AG04450 (cell line): ENCODE measurements around the gene USP49. TPM values are rescaled to one million over a fixed set of nuclear protein-coding genes. Genes with fewer than 3 reads are reported as not detected.
A peak's percentile ranks its signal among the peaks of the same experiment; 100 is the strongest.

Source experiments
- CTCF ChIA-PET: fragments of 300-600, 350-600 bp; formaldehyde crosslinking; extraction: SDS; loops from one replicate; lab custom pipeline; 2022; ENCODE audit warnings: antibody characterized with exemption, inconsistent platforms; lab: Charles Lee
- POLR2A ChIA-PET: fragments of 350-600 bp; formaldehyde crosslinking; extraction: SDS; loops from one replicate; lab custom pipeline; 2021; ENCODE audit warnings: antibody characterized with exemption, inconsistent platforms; lab: Yijun Ruan, JAX
- DNase-seq: peaks from one replicate; pipeline ENCODE4 v3.0.0-alpha.2; 2011; ENCODE audit warnings: low read depth, low spot score
- H3K27ac ChIP-seq: one replicate; pipeline ENCODE4 v1.5.1; 2012; ENCODE audit warnings: low read depth, low read length, control low read depth
- H3K27me3 ChIP-seq: one replicate; pipeline ENCODE4 v1.6.0; 2012; ENCODE audit warnings: low read length; ENCODE audit not compliant: control insufficient read depth, insufficient read depth
- H3K4me3 ChIP-seq: 2 replicates; pipeline ENCODE4 v1.5.1; 2011; ENCODE audit warnings: mild to moderate bottlenecking, low read depth, low read length, control low read depth
- H3K9me3 ChIP-seq: 2 replicates; pipeline ENCODE4 v1.5.1; 2012; ENCODE audit warnings: low read length; ENCODE audit not compliant: control insufficient read depth, insufficient read depth
- polyA plus RNA-seq: library from polyadenylated mRNA; depleted of rRNA; stranded (reverse); fragments of >200 nt; gene quantifications from 2 replicates; pipeline ENCODE4 v1.2.3, GENCODE V29; 2011
- TF ChIP-seq, protein P1 (sequence below): IDR thresholded peaks from 2 replicates; pipeline ENCODE4 v1.5.1; 2011; ENCODE audit warnings: low read depth, low read length, control low read depth, inconsistent platforms

Gene USP49
- polyA plus RNA-seq, 1 experiment = 3.0 TPM

DNA sequence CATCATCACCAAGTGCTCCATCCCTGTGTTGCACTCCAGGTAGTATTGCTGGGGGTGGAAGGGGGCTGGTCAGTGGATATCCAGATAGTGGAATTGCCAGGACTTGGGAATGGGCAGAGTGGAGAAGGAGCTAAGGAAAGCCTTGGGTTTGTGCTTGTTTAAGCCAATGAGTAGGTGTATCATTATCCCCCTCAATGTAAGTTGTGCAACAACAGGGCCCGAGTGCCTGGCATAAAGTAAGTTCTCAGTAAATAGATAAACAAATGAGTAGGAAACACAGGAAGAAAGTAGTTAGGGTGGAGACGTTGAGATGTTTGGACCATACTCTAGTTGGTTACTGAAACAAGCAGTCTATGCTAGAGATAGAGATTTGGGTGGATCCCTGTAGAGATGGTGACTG, 36.6 kb upstream of the USP49 start:
- H3K27me3 ChIP-seq = no peaks in the 10 kb centered on the region
- DNase-seq = no peak
- no peaks in the 10 kb centered on the region for H3K9me3 ChIP-seq
- no peak overlapping the region for H3K4me3 ChIP-seq
- H3K27ac ChIP-seq = no peak overlapping the region
- ChIA-PET CTCF (interaction anchor here (12.8 to 12.9 kb wide), 2 partner anchors 10 to 111 kb away, joined by 144 to 145 read pairs; partner anchors contain the start of genes BYSL and MED20), POLR2A (no interaction called here)
- TF ChIP-seq, protein P1, sequence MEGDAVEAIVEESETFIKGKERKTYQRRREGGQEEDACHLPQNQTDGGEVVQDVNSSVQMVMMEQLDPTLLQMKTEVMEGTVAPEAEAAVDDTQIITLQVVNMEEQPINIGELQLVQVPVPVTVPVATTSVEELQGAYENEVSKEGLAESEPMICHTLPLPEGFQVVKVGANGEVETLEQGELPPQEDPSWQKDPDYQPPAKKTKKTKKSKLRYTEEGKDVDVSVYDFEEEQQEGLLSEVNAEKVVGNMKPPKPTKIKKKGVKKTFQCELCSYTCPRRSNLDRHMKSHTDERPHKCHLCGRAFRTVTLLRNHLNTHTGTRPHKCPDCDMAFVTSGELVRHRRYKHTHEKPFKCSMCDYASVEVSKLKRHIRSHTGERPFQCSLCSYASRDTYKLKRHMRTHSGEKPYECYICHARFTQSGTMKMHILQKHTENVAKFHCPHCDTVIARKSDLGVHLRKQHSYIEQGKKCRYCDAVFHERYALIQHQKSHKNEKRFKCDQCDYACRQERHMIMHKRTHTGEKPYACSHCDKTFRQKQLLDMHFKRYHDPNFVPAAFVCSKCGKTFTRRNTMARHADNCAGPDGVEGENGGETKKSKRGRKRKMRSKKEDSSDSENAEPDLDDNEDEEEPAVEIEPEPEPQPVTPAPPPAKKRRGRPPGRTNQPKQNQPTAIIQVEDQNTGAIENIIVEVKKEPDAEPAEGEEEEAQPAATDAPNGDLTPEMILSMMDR = no peak

- Histone ChIP-seq H3K27me3 (no peaks in the 10 kb centered on the region), H3K4me3 (no peak overlapping the region), H3K9me3 (no peaks in the 10 kb centered on the region), H3K27ac (no peak overlapping the region)
- TF ChIP-seq, protein P1 = no peak
- ChIA-PET CTCF (interaction anchor here (0.6 to 12.9 kb wide), 3 partner anchors 8 to 122 kb away, joined by 4 to 144 read pairs (median 5); partner anchors contain the start of genes BYSL and MED20), POLR2A (interaction anchor here (0.6 kb wide), 1 partner anchor 35 kb away, joined by 3 read pairs; the partner anchor contains the start of gene USP49)
- no peak for DNase-seq
Observed at GRCh38 chr6:41929924-41930323, 34.7 kb upstream of the USP49 start.

DNA sequence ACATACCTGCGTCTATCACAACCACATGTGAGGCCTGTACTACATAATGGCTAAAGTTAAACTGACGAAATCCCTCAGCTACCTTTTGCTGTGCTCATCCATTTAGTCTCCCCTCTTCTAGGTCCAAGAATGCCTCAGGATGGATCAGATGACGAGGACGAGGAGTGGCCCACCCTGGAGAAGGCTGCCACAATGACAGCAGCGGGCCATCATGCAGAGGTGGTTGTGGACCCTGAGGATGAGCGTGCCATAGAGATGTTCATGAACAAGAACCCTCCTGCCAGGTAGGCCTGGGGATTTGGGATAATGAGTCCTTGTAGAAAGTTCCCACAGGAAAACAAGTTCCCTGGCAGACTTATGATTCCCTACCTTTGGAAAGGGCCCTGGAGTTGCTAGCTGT, 32.1 kb upstream of the USP49 start:
- no peaks in the 10 kb centered on the region for H3K9me3 ChIP-seq
- H3K27ac ChIP-seq = no peak overlapping the region
- ChIA-PET CTCF (interaction anchor here (0.7 to 1.9 kb wide), 4 partner anchors 9 to 140 kb away, joined by 4 to 9 read pairs (median 4); partner anchors contain the start of gene TOMM6), POLR2A (interaction anchor here (0.7 to 1.4 kb wide), 2 partner anchors 9 to 12 kb away, joined by 3 to 4 read pairs; no protein-coding TSS in a partner anchor)
- TF ChIP-seq, protein P1 = no peak
- H3K4me3 ChIP-seq = no peak overlapping the region
- no peaks in the 10 kb centered on the region for H3K27me3 ChIP-seq
- DNase-seq = no peak

DNA sequence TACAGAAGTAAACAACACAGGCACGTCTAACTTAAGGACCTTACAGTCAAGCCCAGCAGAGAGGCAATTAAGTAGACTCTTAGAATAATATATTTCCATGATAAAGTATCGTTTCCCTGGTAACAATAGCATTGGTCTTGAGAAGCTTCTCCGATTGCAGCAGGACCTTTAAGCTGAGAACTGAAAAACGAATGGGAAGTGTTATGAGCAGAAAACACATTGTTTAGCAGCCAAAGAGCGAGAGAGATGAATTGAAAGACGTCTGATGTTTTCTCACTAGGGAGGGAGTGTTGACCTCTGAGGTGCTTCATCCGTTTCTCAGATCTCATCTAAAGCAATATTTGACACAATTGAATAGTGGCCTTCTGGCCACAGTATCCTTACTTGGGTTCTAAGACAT, 27.0 kb upstream of the USP49 start:
- TF ChIP-seq, protein P1 = no peak
- H3K4me3 ChIP-seq = peak overlapping the region; percentile 74
- ChIA-PET POLR2A (interaction anchor here (1.2 kb wide), 1 partner anchor 16 kb away, joined by 3 read pairs; no protein-coding TSS in a partner anchor), CTCF (interaction anchor here (0.6 to 3.1 kb wide), 10 partner anchors 9 to 141 kb away, joined by 3 to 144 read pairs (median 16); partner anchors contain the start of gene TOMM6)
- no peak overlapping the region for H3K27ac ChIP-seq
- no peaks in the 10 kb centered on the region for H3K27me3 ChIP-seq
- no peaks in the 10 kb centered on the region for H3K9me3 ChIP-seq
- no peak for DNase-seq

- Histone ChIP-seq H3K9me3 (no peaks in the 10 kb centered on the region), H3K4me3 (peak overlapping the region; percentile 74), H3K27ac (peak overlapping the region; percentile 95), H3K27me3 (no peaks in the 10 kb centered on the region)
- TF ChIP-seq, protein P1 = no peak
- ChIA-PET CTCF (interaction anchor here (0.5 to 3.1 kb wide), 43 partner anchors 9 to 624 kb away, joined by 3 to 144 read pairs (median 9); partner anchors contain the start of genes CCND3, TAF8, TOMM6 and USP49), POLR2A (interaction anchor here (0.7 to 1.5 kb wide), 5 partner anchors 15 to 134 kb away, joined by 3 to 17 read pairs (median 6); partner anchors contain the start of genes TOMM6 and USP49)
- no peak for DNase-seq
Observed at GRCh38 chr6:41921712-41921998, 26.5 kb upstream of the USP49 start.
